GM23338 (cell line): Measurements from ENCODE around the gene CCDC6. TPM values are rescaled to one million over a fixed set of nuclear protein-coding genes. Genes with fewer than 3 reads are reported as not detected.

Source experiments
- ATAC-seq: fragments of 200-7000 bp; cut with Tn5 transposase; 3 replicates; pipeline ENCODE4 v1.9.1; 2020
- DNase-seq: peaks from one replicate; pipeline ENCODE4 v3.0.0-alpha.2; 2015; ENCODE audit warnings: low spot score
- H2AFZ ChIP-seq: fragments of 200-600 bp; sonication (generic); 2 replicates; pipeline ENCODE4 v1.8.0; 2016; ENCODE audit warnings: antibody characterized with exemption, mild to moderate bottlenecking, moderate library complexity
- H3F3A ChIP-seq: fragments of 200-600 bp; sonication (generic); replicated peaks from 2 replicates; pipeline ENCODE4 v1.8.0; 2017; ENCODE audit warnings: antibody characterized with exemption, mixed run types, low read depth
- H3K27ac ChIP-seq: fragments of 200-600 bp; sonication (generic); 2 replicates; pipeline ENCODE4 v1.6.1; 2016; ENCODE audit warnings: low read depth
- H3K27me3 ChIP-seq: fragments of 200-600 bp; sonication (generic); 2 replicates; pipeline ENCODE4 v1.8.0; 2016; ENCODE audit warnings: mild to moderate bottlenecking, mixed run types, moderate library complexity; ENCODE audit not compliant: insufficient read depth
- H3K36me3 ChIP-seq: fragments of 200-600 bp; sonication (generic); 2 replicates; pipeline ENCODE4 v1.8.0; 2016; ENCODE audit warnings: mild to moderate bottlenecking; ENCODE audit not compliant: insufficient read depth
- H3K4me1 ChIP-seq: fragments of 200-600 bp; sonication (generic); 2 replicates; pipeline ENCODE4 v1.8.0; 2016; ENCODE audit warnings: mild to moderate bottlenecking, moderate library complexity; ENCODE audit not compliant: insufficient read depth
- H3K4me2 ChIP-seq: fragments of 200-600 bp; sonication (generic); 2 replicates; pipeline ENCODE4 v1.7.1; 2017; ENCODE audit warnings: mixed run types
- H3K4me3 ChIP-seq: fragments of 200-600 bp; sonication (generic); 2 replicates; pipeline ENCODE4 v1.6.1; 2016; ENCODE audit warnings: mixed run types
- H3K79me2 ChIP-seq: fragments of 200-600 bp; sonication (generic); replicated peaks from 2 replicates; pipeline ENCODE4 v1.8.0; 2017; ENCODE audit warnings: mild to moderate bottlenecking; ENCODE audit not compliant: insufficient read depth
- H3K9me2 ChIP-seq: fragments of 200-600 bp; sonication (generic); 2 replicates; pipeline ENCODE4 v1.8.0; 2017; ENCODE audit not compliant: insufficient read depth
- H4K20me1 ChIP-seq: fragments of 200-600 bp; sonication (generic); replicated peaks from 2 replicates; pipeline ENCODE4 v1.8.0; 2017; ENCODE audit warnings: mild to moderate bottlenecking; ENCODE audit not compliant: insufficient read depth
- H3K27ac Mint-ChIP-seq: 2 replicates; pipeline ENCODE4 v1.8.0; 2020; ENCODE audit warnings: inconsistent platforms, mild to moderate bottlenecking, moderate library complexity, mixed read lengths
- H3K27me3 Mint-ChIP-seq: 3 replicates; pipeline ENCODE4 v1.8.0; 2022; ENCODE audit warnings: low read depth, mild to moderate bottlenecking, moderate library complexity, mixed read lengths, inconsistent platforms; ENCODE audit not compliant: insufficient read depth, poor library complexity
- H3K36me3 Mint-ChIP-seq: 3 replicates; pipeline ENCODE4 v1.8.0; 2021; ENCODE audit warnings: low read depth, mild to moderate bottlenecking, inconsistent platforms, moderate library complexity, mixed read lengths
- H3K4me1 Mint-ChIP-seq: 3 replicates; pipeline ENCODE4 v1.8.0; 2020; ENCODE audit warnings: mild to moderate bottlenecking, inconsistent platforms, mixed read lengths
- H3K4me3 Mint-ChIP-seq: 3 replicates; pipeline ENCODE4 v1.8.0; 2021; ENCODE audit warnings: moderate library complexity, mild to moderate bottlenecking, inconsistent platforms, mixed read lengths
- H3K9me3 Mint-ChIP-seq: 3 replicates; pipeline ENCODE4 v1.8.0; 2020; ENCODE audit warnings: moderate library complexity, mild to moderate bottlenecking, inconsistent platforms, mixed read lengths
- CREB1 ChIP-seq: fragments of 250-450 bp; sonication (Bioruptor Pico); IDR thresholded peaks from 2 replicates; pipeline ENCODE4 v1.5.0; 2020; ENCODE audit warnings: low read depth, mild to moderate bottlenecking, moderate library complexity
- EZH2 ChIP-seq: fragments of 200-600 bp; sonication (generic); IDR thresholded peaks from one replicate; pipeline ENCODE4 v1.8.0; 2017; ENCODE audit warnings: antibody characterized with exemption, mild to moderate bottlenecking, low read depth; ENCODE audit not compliant: unreplicated experiment
- JUNB ChIP-seq: IDR thresholded peaks from one replicate; pipeline ENCODE4 v1.6.1; 2016; ENCODE audit warnings: antibody characterized with exemption; ENCODE audit not compliant: unreplicated experiment
- NANOG ChIP-seq: IDR thresholded peaks from 2 replicates; pipeline ENCODE4 v1.6.1; 2016; ENCODE audit warnings: antibody characterized with exemption, borderline replicate concordance
- POLR2AphosphoS5 ChIP-seq: IDR thresholded peaks from 2 replicates; pipeline ENCODE4 v1.6.1; 2016; ENCODE audit warnings: antibody characterized with exemption, low read depth
- STAT1 ChIP-seq: IDR thresholded peaks from one replicate; pipeline ENCODE4 v1.6.1; 2016; ENCODE audit warnings: antibody characterized with exemption; ENCODE audit not compliant: unreplicated experiment
- ZNF114 ChIP-seq: fragments of 250-450 bp; sonication (Bioruptor Pico); IDR thresholded peaks from 2 replicates; pipeline ENCODE4 v1.5.0; 2020; ENCODE audit warnings: mild to moderate bottlenecking, moderate library complexity
- ZNF331 ChIP-seq: fragments of 250-450 bp; sonication (Bioruptor Pico); IDR thresholded peaks from 2 replicates; pipeline ENCODE4 v1.5.0; 2020; ENCODE audit warnings: low read depth, mild to moderate bottlenecking, moderate library complexity
- polyA plus RNA-seq: library from polyadenylated mRNA; unstranded; fragments of >200 nt; fragmentation: Nextera tagmentation; extraction: Ambion mirVana; gene quantifications from 2 replicates; pipeline ENCODE4 v1.2.1, GENCODE V29; 2016
- total RNA-seq: library from RNA; depleted of rRNA; stranded (reverse); fragments of >200 nt; shearing (Covaris generic); gene quantifications from 2 replicates; pipeline ENCODE4 v1.2.3, GENCODE V29; 2014
- TF ChIP-seq, protein P1 (sequence below): fragments of 250-450 bp; sonication (Bioruptor Pico); IDR thresholded peaks from 2 replicates; pipeline ENCODE4 v1.5.0; 2020; ENCODE audit warnings: mild to moderate bottlenecking, moderate library complexity
- TF ChIP-seq, protein P2 (sequence below), 2 experiments: fragments of 200-600 bp in 1 of 2; sonication (generic) in 1 of 2; conservative IDR thresholded peaks; 2 replicates each; pipeline versions ENCODE4 v1.5.1 to v1.6.1; 2016 to 2017; ENCODE audit warnings: antibody characterized with exemption in 2 of 2, low read depth in 2 of 2, mild to moderate bottlenecking in 2 of 2, moderate library complexity in 1 of 2
- TF ChIP-seq, protein P3 (sequence below): IDR thresholded peaks from 2 replicates; pipeline ENCODE4 v1.6.1; 2016; ENCODE audit warnings: antibody characterized with exemption

Gene CCDC6
- total and polyA plus RNA-seq, 2 experiments from 2014 or later: 32.5 to 66.9 TPM

DNA sequence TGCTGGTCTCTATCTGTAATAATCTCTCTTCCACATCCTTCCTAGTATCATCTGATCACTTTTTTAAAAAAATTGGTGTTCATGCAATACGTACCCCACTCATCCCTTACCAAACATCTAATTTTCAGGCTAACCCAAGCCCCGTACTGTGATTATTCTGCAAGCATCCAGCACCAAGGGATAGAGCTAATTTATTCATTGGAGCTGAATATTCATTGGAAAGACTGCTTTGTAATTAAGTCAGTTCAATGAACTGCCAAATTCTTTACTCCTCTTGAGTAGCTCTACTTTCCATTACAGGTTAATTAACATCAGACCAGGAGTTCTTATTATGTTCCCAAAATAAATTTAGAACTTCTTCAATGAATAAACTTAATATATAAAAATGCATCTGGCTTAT lies 86.7 kb downstream of the CCDC6 start:
- H2AFZ ChIP-seq: no peak overlapping the region
- H3K4me3 ChIP-seq: no peak overlapping the region
- Mint-ChIP-seq H3K9me3 (no peaks in the 10 kb centered on the region; the same call in 2 of the 3 replicates), H3K27me3 (peaks cover 2% of the 10 kb centered on the region), H3K4me1 (peaks cover 23% of the 10 kb centered on the region), H3K4me3 (no peak overlapping the region), H3K27ac (no peak overlapping the region), H3K36me3 (peaks cover 21% of the 10 kb centered on the region; the same call in 2 of the 3 replicates)
- H3K9me2 ChIP-seq: no peaks in the 10 kb centered on the region
- H3K27me3 ChIP-seq: no peaks in the 10 kb centered on the region
- peak overlapping the region; percentile 30; the same call in 1 of the 2 replicates for H3K27ac ChIP-seq
- no peaks in the 10 kb centered on the region; the same call in 1 of the 2 replicates for H3K4me1 ChIP-seq
- peak; percentile 27; the same call in 1 of the 3 replicates for ATAC-seq
- no peak overlapping the region for H3K4me2 ChIP-seq
- no peak for DNase-seq
- H4K20me1 ChIP-seq: no peaks in the 10 kb centered on the region; the same call in 1 of the 2 replicates
- no peak for TF ChIP-seq STAT1
- TF ChIP-seq ZNF331 (CRISPR knock-in tag): no peak
- no peak for TF ChIP-seq ZNF114 (CRISPR knock-in tag)
- TF ChIP-seq EZH2: no peak
- TF ChIP-seq, protein P1, sequence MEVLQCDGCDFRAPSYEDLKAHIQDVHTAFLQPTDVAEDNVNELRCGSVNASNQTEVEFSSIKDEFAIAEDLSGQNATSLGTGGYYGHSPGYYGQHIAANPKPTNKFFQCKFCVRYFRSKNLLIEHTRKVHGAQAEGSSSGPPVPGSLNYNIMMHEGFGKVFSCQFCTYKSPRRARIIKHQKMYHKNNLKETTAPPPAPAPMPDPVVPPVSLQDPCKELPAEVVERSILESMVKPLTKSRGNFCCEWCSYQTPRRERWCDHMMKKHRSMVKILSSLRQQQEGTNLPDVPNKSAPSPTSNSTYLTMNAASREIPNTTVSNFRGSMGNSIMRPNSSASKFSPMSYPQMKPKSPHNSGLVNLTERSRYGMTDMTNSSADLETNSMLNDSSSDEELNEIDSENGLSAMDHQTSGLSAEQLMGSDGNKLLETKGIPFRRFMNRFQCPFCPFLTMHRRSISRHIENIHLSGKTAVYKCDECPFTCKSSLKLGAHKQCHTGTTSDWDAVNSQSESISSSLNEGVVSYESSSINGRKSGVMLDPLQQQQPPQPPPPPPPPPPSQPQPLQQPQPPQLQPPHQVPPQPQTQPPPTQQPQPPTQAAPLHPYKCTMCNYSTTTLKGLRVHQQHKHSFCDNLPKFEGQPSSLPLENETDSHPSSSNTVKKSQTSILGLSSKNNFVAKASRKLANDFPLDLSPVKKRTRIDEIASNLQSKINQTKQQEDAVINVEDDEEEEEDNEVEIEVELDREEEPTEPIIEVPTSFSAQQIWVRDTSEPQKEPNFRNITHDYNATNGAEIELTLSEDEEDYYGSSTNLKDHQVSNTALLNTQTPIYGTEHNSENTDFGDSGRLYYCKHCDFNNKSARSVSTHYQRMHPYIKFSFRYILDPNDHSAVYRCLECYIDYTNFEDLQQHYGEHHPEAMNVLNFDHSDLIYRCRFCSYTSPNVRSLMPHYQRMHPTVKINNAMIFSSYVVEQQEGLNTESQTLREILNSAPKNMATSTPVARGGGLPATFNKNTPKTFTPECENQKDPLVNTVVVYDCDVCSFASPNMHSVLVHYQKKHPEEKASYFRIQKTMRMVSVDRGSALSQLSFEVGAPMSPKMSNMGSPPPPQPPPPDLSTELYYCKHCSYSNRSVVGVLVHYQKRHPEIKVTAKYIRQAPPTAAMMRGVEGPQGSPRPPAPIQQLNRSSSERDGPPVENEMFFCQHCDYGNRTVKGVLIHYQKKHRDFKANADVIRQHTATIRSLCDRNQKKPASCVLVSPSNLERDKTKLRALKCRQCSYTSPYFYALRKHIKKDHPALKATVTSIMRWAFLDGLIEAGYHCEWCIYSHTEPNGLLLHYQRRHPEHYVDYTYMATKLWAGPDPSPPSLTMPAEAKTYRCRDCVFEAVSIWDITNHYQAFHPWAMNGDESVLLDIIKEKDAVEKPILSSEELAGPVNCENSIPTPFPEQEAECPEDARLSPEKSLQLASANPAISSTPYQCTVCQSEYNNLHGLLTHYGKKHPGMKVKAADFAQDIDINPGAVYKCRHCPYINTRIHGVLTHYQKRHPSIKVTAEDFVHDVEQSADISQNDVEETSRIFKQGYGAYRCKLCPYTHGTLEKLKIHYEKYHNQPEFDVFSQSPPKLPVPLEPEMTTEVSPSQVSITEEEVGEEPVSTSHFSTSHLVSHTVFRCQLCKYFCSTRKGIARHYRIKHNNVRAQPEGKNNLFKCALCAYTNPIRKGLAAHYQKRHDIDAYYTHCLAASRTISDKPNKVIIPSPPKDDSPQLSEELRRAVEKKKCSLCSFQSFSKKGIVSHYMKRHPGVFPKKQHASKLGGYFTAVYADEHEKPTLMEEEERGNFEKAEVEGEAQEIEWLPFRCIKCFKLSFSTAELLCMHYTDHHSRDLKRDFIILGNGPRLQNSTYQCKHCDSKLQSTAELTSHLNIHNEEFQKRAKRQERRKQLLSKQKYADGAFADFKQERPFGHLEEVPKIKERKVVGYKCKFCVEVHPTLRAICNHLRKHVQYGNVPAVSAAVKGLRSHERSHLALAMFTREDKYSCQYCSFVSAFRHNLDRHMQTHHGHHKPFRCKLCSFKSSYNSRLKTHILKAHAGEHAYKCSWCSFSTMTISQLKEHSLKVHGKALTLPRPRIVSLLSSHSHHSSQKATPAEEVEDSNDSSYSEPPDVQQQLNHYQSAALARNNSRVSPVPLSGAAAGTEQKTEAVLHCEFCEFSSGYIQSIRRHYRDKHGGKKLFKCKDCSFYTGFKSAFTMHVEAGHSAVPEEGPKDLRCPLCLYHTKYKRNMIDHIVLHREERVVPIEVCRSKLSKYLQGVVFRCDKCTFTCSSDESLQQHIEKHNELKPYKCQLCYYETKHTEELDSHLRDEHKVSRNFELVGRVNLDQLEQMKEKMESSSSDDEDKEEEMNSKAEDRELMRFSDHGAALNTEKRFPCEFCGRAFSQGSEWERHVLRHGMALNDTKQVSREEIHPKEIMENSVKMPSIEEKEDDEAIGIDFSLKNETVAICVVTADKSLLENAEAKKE: no peak
- TF ChIP-seq NANOG: no peak
- TF ChIP-seq, protein P2, sequence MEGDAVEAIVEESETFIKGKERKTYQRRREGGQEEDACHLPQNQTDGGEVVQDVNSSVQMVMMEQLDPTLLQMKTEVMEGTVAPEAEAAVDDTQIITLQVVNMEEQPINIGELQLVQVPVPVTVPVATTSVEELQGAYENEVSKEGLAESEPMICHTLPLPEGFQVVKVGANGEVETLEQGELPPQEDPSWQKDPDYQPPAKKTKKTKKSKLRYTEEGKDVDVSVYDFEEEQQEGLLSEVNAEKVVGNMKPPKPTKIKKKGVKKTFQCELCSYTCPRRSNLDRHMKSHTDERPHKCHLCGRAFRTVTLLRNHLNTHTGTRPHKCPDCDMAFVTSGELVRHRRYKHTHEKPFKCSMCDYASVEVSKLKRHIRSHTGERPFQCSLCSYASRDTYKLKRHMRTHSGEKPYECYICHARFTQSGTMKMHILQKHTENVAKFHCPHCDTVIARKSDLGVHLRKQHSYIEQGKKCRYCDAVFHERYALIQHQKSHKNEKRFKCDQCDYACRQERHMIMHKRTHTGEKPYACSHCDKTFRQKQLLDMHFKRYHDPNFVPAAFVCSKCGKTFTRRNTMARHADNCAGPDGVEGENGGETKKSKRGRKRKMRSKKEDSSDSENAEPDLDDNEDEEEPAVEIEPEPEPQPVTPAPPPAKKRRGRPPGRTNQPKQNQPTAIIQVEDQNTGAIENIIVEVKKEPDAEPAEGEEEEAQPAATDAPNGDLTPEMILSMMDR (conservative IDR thresholded peaks at IDR 0.05; ENCODE audit: low read depth in 2 of 2): no peak
- TF ChIP-seq, protein P3, sequence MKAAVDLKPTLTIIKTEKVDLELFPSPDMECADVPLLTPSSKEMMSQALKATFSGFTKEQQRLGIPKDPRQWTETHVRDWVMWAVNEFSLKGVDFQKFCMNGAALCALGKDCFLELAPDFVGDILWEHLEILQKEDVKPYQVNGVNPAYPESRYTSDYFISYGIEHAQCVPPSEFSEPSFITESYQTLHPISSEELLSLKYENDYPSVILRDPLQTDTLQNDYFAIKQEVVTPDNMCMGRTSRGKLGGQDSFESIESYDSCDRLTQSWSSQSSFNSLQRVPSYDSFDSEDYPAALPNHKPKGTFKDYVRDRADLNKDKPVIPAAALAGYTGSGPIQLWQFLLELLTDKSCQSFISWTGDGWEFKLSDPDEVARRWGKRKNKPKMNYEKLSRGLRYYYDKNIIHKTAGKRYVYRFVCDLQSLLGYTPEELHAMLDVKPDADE: no peak
- TF ChIP-seq CREB1: no peak
- no peak for TF ChIP-seq JUNB
- no peak for TF ChIP-seq POLR2AphosphoS5
- no peaks in the 10 kb centered on the region for H3K36me3 ChIP-seq
- no peaks in the 10 kb centered on the region for H3F3A ChIP-seq
- H3K79me2 ChIP-seq: peaks cover 91% of the 10 kb centered on the region
